Breast epithelium (tissue), 3 donors: ENCODE data around the gene KCNJ10.

ENCODE experiments used
- CTCF ChIP-seq, 3 donors: fragments of 450-650 bp; IDR thresholded peaks; one replicate each; pipeline ENCODE4 v1.5.1; 2016 to 2017; ENCODE audit warnings: antibody characterized with exemption in 3 of 3, mild to moderate bottlenecking in 3 of 3, moderate library complexity in 3 of 3
- POLR2A ChIP-seq: fragments of 450-650 bp; IDR thresholded peaks from one replicate; pipeline ENCODE4 v1.6.1; 2016; ENCODE audit warnings: antibody characterized with exemption, mild to moderate bottlenecking, moderate library complexity
- POLR2AphosphoS5 ChIP-seq, 3 donors: sonication (generic); formaldehyde crosslinking; IDR thresholded peaks; one replicate each; pipeline ENCODE4 v1.6.1; 2017; ENCODE audit warnings: antibody characterized with exemption in 3 of 3

- TF ChIP-seq POLR2AphosphoS5 (IDR thresholded peaks at IDR 0.05) = no peak
- TF ChIP-seq CTCF (IDR thresholded peaks at IDR 0.05) = no peak
- no peak for TF ChIP-seq POLR2A
These were observed 64.9 kb downstream of the KCNJ10 start for GRCh38 chr1:160005070-160005469.
